ENCODE results near the gene TDRD3. TPM values are rescaled to one million over a fixed set of nuclear protein-coding genes. Genes with fewer than 3 reads are reported as not detected.

Gene TDRD3
- total RNA-seq, 2 donors from 2014 or later = 18.8 to 39.2 TPM

DNA sequence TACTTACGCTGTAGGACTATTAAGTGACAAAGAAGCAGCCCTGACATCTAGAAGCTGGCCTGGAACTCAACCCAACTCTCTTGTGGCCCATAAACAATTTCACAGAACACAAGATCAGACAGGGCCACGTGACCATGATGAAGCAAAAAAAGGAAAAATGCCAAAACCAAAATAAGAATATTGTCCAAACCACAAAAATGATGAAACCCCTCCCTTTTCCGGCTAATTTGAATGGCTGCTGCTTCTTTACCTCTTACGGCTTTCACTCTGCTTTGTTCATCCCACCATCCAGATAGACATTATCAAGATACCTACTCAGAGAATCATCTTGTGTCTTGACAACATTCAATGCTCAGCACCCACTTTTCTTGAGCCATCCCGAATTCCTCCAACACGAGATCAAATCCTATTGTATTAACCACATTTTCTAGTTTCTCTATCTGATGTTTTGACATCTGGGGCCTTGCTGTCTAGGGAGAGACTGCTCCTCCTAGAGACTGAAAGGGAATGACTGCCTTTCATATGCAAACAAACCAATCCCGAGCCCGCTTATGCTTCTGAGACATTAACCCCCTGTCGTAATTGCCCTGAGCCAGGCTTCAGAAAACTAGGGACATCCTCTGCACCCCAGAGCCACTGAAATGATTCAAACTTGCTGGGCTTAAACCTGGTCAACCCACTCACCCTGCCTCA lies 186.3 kb downstream of the TDRD3 start:
- Histone ChIP-seq H3K4me3 (no peak overlapping the region), H3K4me1 (ENCODE audit: control insufficient read depth in 1 of 2, low read depth in 2 of 2) (no peaks in the 10 kb centered on the region), H3K27me3 (replicated peaks; ENCODE audit: insufficient read depth) (no peaks in the 10 kb centered on the region), H3K36me3 (no peaks in the 10 kb centered on the region), H3K27ac (no peak overlapping the region), H3K9me3 (no peaks in the 10 kb centered on the region)
- TF ChIP-seq, protein P1, sequence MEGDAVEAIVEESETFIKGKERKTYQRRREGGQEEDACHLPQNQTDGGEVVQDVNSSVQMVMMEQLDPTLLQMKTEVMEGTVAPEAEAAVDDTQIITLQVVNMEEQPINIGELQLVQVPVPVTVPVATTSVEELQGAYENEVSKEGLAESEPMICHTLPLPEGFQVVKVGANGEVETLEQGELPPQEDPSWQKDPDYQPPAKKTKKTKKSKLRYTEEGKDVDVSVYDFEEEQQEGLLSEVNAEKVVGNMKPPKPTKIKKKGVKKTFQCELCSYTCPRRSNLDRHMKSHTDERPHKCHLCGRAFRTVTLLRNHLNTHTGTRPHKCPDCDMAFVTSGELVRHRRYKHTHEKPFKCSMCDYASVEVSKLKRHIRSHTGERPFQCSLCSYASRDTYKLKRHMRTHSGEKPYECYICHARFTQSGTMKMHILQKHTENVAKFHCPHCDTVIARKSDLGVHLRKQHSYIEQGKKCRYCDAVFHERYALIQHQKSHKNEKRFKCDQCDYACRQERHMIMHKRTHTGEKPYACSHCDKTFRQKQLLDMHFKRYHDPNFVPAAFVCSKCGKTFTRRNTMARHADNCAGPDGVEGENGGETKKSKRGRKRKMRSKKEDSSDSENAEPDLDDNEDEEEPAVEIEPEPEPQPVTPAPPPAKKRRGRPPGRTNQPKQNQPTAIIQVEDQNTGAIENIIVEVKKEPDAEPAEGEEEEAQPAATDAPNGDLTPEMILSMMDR (IDR thresholded peaks at IDR 0.05) = no peak
- DNase-seq (ENCODE audit: low spot score) (no peak), ATAC-seq (ENCODE audit: insufficient number of reproducible peaks, low FRiP score, low read depth) (no peak)

DNA sequence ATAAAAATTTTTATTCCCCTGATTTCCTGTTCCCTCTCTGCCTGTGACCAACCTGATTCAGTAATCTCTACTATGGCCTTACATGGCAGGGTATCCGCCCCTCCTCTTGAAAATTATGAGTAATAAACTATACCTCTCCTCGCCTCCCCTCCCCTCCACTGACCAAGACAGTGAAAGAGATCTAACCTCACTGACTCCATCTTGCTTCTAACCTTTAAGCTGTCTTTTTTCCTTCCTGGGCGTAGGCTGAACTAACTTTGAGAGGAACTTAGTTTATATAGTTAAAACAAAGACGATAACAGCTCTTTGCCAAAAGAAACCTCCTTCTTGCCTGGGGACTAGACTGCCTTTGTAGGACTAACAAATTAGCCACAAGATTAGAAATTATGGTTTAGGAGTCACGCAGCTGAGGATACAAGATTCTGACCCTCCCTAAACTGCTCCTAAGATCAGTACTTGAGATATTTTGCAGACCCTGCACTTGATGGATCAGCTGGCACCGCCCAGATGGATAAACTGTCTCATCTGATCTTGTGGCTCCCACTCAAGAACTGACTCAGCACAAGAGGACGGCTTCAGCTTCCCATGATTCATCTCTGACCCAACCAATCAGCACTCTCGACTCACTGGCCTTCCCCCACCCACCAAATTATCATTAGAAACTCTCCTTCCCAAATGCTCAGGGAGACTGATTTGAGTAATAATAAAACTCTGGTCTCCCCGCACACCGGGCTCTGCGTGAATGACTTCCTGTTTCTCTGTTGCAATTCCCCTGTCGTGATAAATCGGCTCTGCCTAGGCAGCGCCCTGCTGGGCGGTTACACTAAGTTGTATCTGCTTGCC lies 187.1 kb downstream of the TDRD3 start:
- Histone ChIP-seq H3K27me3 (replicated peaks; ENCODE audit: insufficient read depth) (no peaks in the 10 kb centered on the region), H3K4me3 (peak overlapping the region; percentile 32), H3K9me3 (no peaks in the 10 kb centered on the region), H3K27ac (no peak overlapping the region), H3K4me1 (ENCODE audit: control insufficient read depth in 1 of 2, low read depth in 2 of 2) (no peaks in the 10 kb centered on the region), H3K36me3 (no peaks in the 10 kb centered on the region)
- DNase-seq (ENCODE audit: low spot score) (peak; percentile 5), ATAC-seq (ENCODE audit: insufficient number of reproducible peaks, low FRiP score, low read depth) (no peak)
- TF ChIP-seq, protein P1 (IDR thresholded peaks at IDR 0.05) = no peak

DNA sequence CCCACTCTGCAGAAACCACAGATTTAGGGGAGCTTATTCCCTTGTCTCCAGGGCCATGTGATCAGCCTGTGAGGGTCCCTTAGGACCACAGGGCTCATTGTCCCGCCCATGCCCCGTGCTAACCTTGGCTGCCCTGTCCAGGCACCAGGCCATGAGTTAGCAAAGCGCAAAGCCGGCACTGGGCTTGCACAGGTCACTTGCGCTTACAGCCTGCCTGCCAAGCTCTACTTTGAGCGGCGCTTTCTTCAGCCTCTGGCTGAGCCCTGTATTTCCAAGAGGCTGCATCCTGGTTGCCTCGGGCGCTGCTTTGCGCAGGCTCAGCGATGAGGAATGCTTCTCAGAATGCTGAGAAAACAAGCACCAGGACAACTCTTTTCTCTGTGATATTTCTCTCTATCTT lies 188.0 kb downstream of the TDRD3 start:
- H3K27me3 ChIP-seq (replicated peaks; ENCODE audit: insufficient read depth) = no peaks in the 10 kb centered on the region
- TF ChIP-seq, protein P1 (IDR thresholded peaks at IDR 0.05) = no peak
- no peak overlapping the region for H3K27ac ChIP-seq
- no peak for ATAC-seq (ENCODE audit: insufficient number of reproducible peaks, low FRiP score, low read depth)
- no peaks in the 10 kb centered on the region for H3K4me1 ChIP-seq (ENCODE audit: control insufficient read depth in 1 of 2, low read depth in 2 of 2)
- no peaks in the 10 kb centered on the region for H3K36me3 ChIP-seq
- peak overlapping the region; percentile 32 for H3K4me3 ChIP-seq
- DNase-seq (ENCODE audit: low spot score) = no peak
- H3K9me3 ChIP-seq = no peaks in the 10 kb centered on the region

DNA sequence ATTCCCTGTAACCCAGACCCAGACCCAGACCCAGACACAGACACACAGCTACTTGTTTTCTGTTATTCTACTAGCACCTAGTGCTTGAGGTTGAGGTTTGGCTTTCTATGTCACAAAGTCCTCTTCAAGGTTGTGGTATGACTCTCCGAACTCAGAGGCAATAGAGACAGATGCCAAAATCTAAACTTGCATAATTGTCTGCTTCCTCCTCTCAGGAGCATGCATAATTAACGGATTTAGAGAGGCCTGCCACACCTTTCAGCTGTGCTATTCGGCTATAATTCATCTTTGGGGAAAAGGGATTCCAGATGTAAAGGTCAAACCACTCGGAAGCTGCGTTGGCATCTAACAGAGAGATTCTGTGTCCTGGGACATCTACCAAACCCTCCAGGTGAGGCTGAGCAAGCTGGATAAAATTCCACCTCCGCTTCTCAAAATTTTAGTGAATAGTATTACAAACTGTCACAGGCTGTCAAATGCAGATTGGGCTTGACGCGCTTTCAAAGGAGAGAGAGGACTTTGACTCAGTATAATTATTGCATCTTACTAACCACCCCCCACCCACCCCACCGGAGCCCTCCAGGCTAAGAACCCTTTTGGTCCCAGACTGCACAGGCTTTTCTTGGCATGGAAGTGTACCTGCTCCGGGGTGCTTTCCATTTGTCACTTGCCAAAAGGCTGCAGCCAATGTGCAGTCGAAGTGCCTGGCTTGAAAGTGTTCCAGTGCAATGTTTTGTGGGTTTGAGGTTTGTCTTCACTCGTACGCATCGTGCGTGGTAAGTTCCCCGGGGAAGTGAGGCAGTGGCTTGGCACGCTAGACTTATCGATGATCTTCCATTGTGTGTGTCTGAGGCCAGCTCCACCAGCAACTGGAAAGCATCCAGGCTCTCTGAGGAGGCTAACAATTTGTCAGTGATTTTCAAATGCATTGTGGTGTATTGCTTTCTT lies 194.1 kb downstream of the TDRD3 start:
- no peak overlapping the region for H3K27ac ChIP-seq
- DNase-seq (ENCODE audit: low spot score) (no peak), ATAC-seq (ENCODE audit: insufficient number of reproducible peaks, low FRiP score, low read depth) (no peak)
- no peaks in the 10 kb centered on the region for H3K9me3 ChIP-seq
- no peaks in the 10 kb centered on the region for H3K4me1 ChIP-seq (ENCODE audit: control insufficient read depth in 1 of 2, low read depth in 2 of 2)
- H3K36me3 ChIP-seq = no peaks in the 10 kb centered on the region
- no peak overlapping the region for H3K4me3 ChIP-seq
- TF ChIP-seq, protein P1 (IDR thresholded peaks at IDR 0.05) = no peak
- no peaks in the 10 kb centered on the region for H3K27me3 ChIP-seq (replicated peaks; ENCODE audit: insufficient read depth)
